ENCODE measurements around the gene SPRN.
"Not testable (repeated sequence)": the region's sequence is repeated elsewhere in the genome, so short reads cannot be mapped to it uniquely, and the experiment has no call there.

Gene SPRN

GRCh38 chr10:133439517-133440461 lies 15.4 kb upstream of the SPRN start:
- DNase-seq, result no peak

- peak; percentile 35 to 55 (median 44) for DNase-seq
Observed at GRCh38 chr10:133438711-133439273, 14.4 kb upstream of the SPRN start.

GRCh38 chr10:133432789-133433188 lies 8.4 kb upstream of the SPRN start:
- not testable (repeated sequence) for DNase-seq

- not testable (repeated sequence) for DNase-seq
Observed at GRCh38 chr10:133431888-133432613, 7.6 kb upstream of the SPRN start.

GRCh38 chr10:133429571-133429970 lies 5.1 kb upstream of the SPRN start:
- DNase-seq, result not testable (repeated sequence)

GRCh38 chr10:133424102-133424501 lies 323 bp downstream of the SPRN start:
- DNase-seq, result not testable (repeated sequence)

GRCh38 chr10:133422807-133423771 lies 1.3 kb downstream of the SPRN start:
- DNase-seq, result peak in 1 of 4 experiments; percentile 31

GRCh38 chr10:133422223-133422806 lies 2.1 kb downstream of the SPRN start:
- no peak for DNase-seq

GRCh38 chr10:133421336-133422222 lies 2.8 kb downstream of the SPRN start:
- no peak for DNase-seq

- DNase-seq, result no peak
Observed at GRCh38 chr10:133420579-133420978, 3.8 kb downstream of the SPRN start.

- no peak for DNase-seq
Observed at GRCh38 chr10:133420028-133420427, 4.4 kb downstream of the SPRN start.

- DNase-seq, result no peak
Observed at GRCh38 chr10:133419211-133419950, 5.0 kb downstream of the SPRN start.

- DNase-seq, result no peak
Observed at GRCh38 chr10:133418289-133418993, 6.0 kb downstream of the SPRN start.

- no peak for DNase-seq
Observed at GRCh38 chr10:133415752-133416151, 8.7 kb downstream of the SPRN start.

- DNase-seq, result not testable (repeated sequence)
Observed at GRCh38 chr10:133414401-133414800, 10.0 kb downstream of the SPRN start.

- DNase-seq, result no peak
Observed at GRCh38 chr10:133412381-133412711, 12.1 kb downstream of the SPRN start.

- no peak for DNase-seq
Observed at GRCh38 chr10:133411523-133412380, 12.7 kb downstream of the SPRN start.

- no peak for DNase-seq
Observed at GRCh38 chr10:133405844-133406527, 18.4 kb downstream of the SPRN start.

Data from suppressor macrophage (primary cell).